RKO (cell line): ENCODE results near the gene C22orf15.

Experiments used
- DNase-seq: peaks from one replicate; pipeline ENCODE4 v3.0.0-alpha.2; 2016; ENCODE audit warnings: low spot score

Gene C22orf15

GRCh38 chr22:23789121-23789520 lies 26.3 kb downstream of the C22orf15 start:
- DNase-seq, result no peak

GRCh38 chr22:23789638-23790037 lies 26.8 kb downstream of the C22orf15 start:
- no peak for DNase-seq

- no peak for DNase-seq
Observed at GRCh38 chr22:23790819-23791737, 28.3 kb downstream of the C22orf15 start.

- DNase-seq, result no peak
Observed at GRCh38 chr22:23791738-23792645, 29.2 kb downstream of the C22orf15 start.

GRCh38 chr22:23793326-23793725 lies 30.5 kb downstream of the C22orf15 start:
- no peak for DNase-seq

- no peak for DNase-seq
Observed at GRCh38 chr22:23796461-23796860, 33.7 kb downstream of the C22orf15 start.

GRCh38 chr22:23800297-23801237 lies 37.8 kb downstream of the C22orf15 start:
- DNase-seq, result no peak

- DNase-seq, result no peak
Observed at GRCh38 chr22:23801238-23801821, 38.5 kb downstream of the C22orf15 start.

- no peak for DNase-seq
Observed at GRCh38 chr22:23801886-23802377, 39.1 kb downstream of the C22orf15 start.

GRCh38 chr22:23803001-23803819 lies 40.4 kb downstream of the C22orf15 start:
- DNase-seq, result no peak

- DNase-seq, result no peak
Observed at GRCh38 chr22:23804781-23805291, 42.0 kb downstream of the C22orf15 start.

GRCh38 chr22:23806837-23807236 lies 44.0 kb downstream of the C22orf15 start:
- DNase-seq, result no peak

GRCh38 chr22:23812378-23812777 lies 49.6 kb downstream of the C22orf15 start:
- DNase-seq, result no peak
